GM23338 (cell line): ENCODE data around the gene FETUB. TPM values are rescaled to one million over a fixed set of nuclear protein-coding genes. Genes with fewer than 3 reads are reported as not detected.

Source experiments
- ATAC-seq: fragments of 200-7000 bp; cut with Tn5 transposase; 3 replicates; pipeline ENCODE4 v1.9.1; 2020
- DNase-seq: peaks from one replicate; pipeline ENCODE4 v3.0.0-alpha.2; 2015; ENCODE audit warnings: low spot score
- H2AFZ ChIP-seq: fragments of 200-600 bp; sonication (generic); 2 replicates; pipeline ENCODE4 v1.8.0; 2016; ENCODE audit warnings: antibody characterized with exemption, mild to moderate bottlenecking, moderate library complexity
- H3F3A ChIP-seq: fragments of 200-600 bp; sonication (generic); replicated peaks from 2 replicates; pipeline ENCODE4 v1.8.0; 2017; ENCODE audit warnings: antibody characterized with exemption, mixed run types, low read depth
- H3K27ac ChIP-seq: fragments of 200-600 bp; sonication (generic); 2 replicates; pipeline ENCODE4 v1.6.1; 2016; ENCODE audit warnings: low read depth
- H3K27me3 ChIP-seq: fragments of 200-600 bp; sonication (generic); 2 replicates; pipeline ENCODE4 v1.8.0; 2016; ENCODE audit warnings: mild to moderate bottlenecking, mixed run types, moderate library complexity; ENCODE audit not compliant: insufficient read depth
- H3K36me3 ChIP-seq: fragments of 200-600 bp; sonication (generic); 2 replicates; pipeline ENCODE4 v1.8.0; 2016; ENCODE audit warnings: mild to moderate bottlenecking; ENCODE audit not compliant: insufficient read depth
- H3K4me1 ChIP-seq: fragments of 200-600 bp; sonication (generic); 2 replicates; pipeline ENCODE4 v1.8.0; 2016; ENCODE audit warnings: mild to moderate bottlenecking, moderate library complexity; ENCODE audit not compliant: insufficient read depth
- H3K4me2 ChIP-seq: fragments of 200-600 bp; sonication (generic); 2 replicates; pipeline ENCODE4 v1.7.1; 2017; ENCODE audit warnings: mixed run types
- H3K4me3 ChIP-seq: fragments of 200-600 bp; sonication (generic); 2 replicates; pipeline ENCODE4 v1.6.1; 2016; ENCODE audit warnings: mixed run types
- H3K79me2 ChIP-seq: fragments of 200-600 bp; sonication (generic); replicated peaks from 2 replicates; pipeline ENCODE4 v1.8.0; 2017; ENCODE audit warnings: mild to moderate bottlenecking; ENCODE audit not compliant: insufficient read depth
- H3K9me2 ChIP-seq: fragments of 200-600 bp; sonication (generic); 2 replicates; pipeline ENCODE4 v1.8.0; 2017; ENCODE audit not compliant: insufficient read depth
- H4K20me1 ChIP-seq: fragments of 200-600 bp; sonication (generic); replicated peaks from 2 replicates; pipeline ENCODE4 v1.8.0; 2017; ENCODE audit warnings: mild to moderate bottlenecking; ENCODE audit not compliant: insufficient read depth
- H3K27ac Mint-ChIP-seq: 2 replicates; pipeline ENCODE4 v1.8.0; 2020; ENCODE audit warnings: inconsistent platforms, mild to moderate bottlenecking, moderate library complexity, mixed read lengths
- H3K27me3 Mint-ChIP-seq: 3 replicates; pipeline ENCODE4 v1.8.0; 2022; ENCODE audit warnings: low read depth, mild to moderate bottlenecking, moderate library complexity, mixed read lengths, inconsistent platforms; ENCODE audit not compliant: insufficient read depth, poor library complexity
- H3K36me3 Mint-ChIP-seq: 3 replicates; pipeline ENCODE4 v1.8.0; 2021; ENCODE audit warnings: low read depth, mild to moderate bottlenecking, inconsistent platforms, moderate library complexity, mixed read lengths
- H3K4me1 Mint-ChIP-seq: 3 replicates; pipeline ENCODE4 v1.8.0; 2020; ENCODE audit warnings: mild to moderate bottlenecking, inconsistent platforms, mixed read lengths
- H3K4me3 Mint-ChIP-seq: 3 replicates; pipeline ENCODE4 v1.8.0; 2021; ENCODE audit warnings: moderate library complexity, mild to moderate bottlenecking, inconsistent platforms, mixed read lengths
- H3K9me3 Mint-ChIP-seq: 3 replicates; pipeline ENCODE4 v1.8.0; 2020; ENCODE audit warnings: moderate library complexity, mild to moderate bottlenecking, inconsistent platforms, mixed read lengths
- CREB1 ChIP-seq: fragments of 250-450 bp; sonication (Bioruptor Pico); IDR thresholded peaks from 2 replicates; pipeline ENCODE4 v1.5.0; 2020; ENCODE audit warnings: low read depth, mild to moderate bottlenecking, moderate library complexity
- EZH2phosphoT487 ChIP-seq: fragments of 200-600 bp; sonication (generic); IDR thresholded peaks from one replicate; pipeline ENCODE4 v1.8.1; 2018; ENCODE audit warnings: antibody characterized with exemption; ENCODE audit not compliant: unreplicated experiment
- JUNB ChIP-seq: IDR thresholded peaks from one replicate; pipeline ENCODE4 v1.6.1; 2016; ENCODE audit warnings: antibody characterized with exemption; ENCODE audit not compliant: unreplicated experiment
- NANOG ChIP-seq: IDR thresholded peaks from 2 replicates; pipeline ENCODE4 v1.6.1; 2016; ENCODE audit warnings: antibody characterized with exemption, borderline replicate concordance
- STAT1 ChIP-seq: IDR thresholded peaks from one replicate; pipeline ENCODE4 v1.6.1; 2016; ENCODE audit warnings: antibody characterized with exemption; ENCODE audit not compliant: unreplicated experiment
- ZNF114 ChIP-seq: fragments of 250-450 bp; sonication (Bioruptor Pico); IDR thresholded peaks from 2 replicates; pipeline ENCODE4 v1.5.0; 2020; ENCODE audit warnings: mild to moderate bottlenecking, moderate library complexity
- ZNF331 ChIP-seq: fragments of 250-450 bp; sonication (Bioruptor Pico); IDR thresholded peaks from 2 replicates; pipeline ENCODE4 v1.5.0; 2020; ENCODE audit warnings: low read depth, mild to moderate bottlenecking, moderate library complexity
- polyA plus RNA-seq: library from polyadenylated mRNA; unstranded; fragments of >200 nt; fragmentation: Nextera tagmentation; extraction: Ambion mirVana; gene quantifications from 2 replicates; pipeline ENCODE4 v1.2.1, GENCODE V29; 2016
- total RNA-seq: library from RNA; depleted of rRNA; stranded (reverse); fragments of >200 nt; shearing (Covaris generic); gene quantifications from 2 replicates; pipeline ENCODE4 v1.2.3, GENCODE V29; 2014
- TF ChIP-seq, protein P1 (sequence below): IDR thresholded peaks from one replicate; pipeline ENCODE4 v1.6.1; 2018; ENCODE audit warnings: antibody characterized with exemption; ENCODE audit not compliant: unreplicated experiment
- TF ChIP-seq, protein P2 (sequence below): IDR thresholded peaks from 2 replicates; pipeline ENCODE4 v1.6.1; 2016; ENCODE audit warnings: antibody characterized with exemption
- TF ChIP-seq, protein P3 (sequence below), 2 experiments: fragments of 200-600 bp in 1 of 2; sonication (generic) in 1 of 2; conservative IDR thresholded peaks; 2 replicates each; pipeline versions ENCODE4 v1.5.1 to v1.6.1; 2016 to 2017; ENCODE audit warnings: antibody characterized with exemption in 2 of 2, low read depth in 2 of 2, mild to moderate bottlenecking in 2 of 2, moderate library complexity in 1 of 2

The FETUB gene
- total and polyA plus RNA-seq, 2 experiments from 2014 or later, result 0.26 TPM; not detected in 1

DNA sequence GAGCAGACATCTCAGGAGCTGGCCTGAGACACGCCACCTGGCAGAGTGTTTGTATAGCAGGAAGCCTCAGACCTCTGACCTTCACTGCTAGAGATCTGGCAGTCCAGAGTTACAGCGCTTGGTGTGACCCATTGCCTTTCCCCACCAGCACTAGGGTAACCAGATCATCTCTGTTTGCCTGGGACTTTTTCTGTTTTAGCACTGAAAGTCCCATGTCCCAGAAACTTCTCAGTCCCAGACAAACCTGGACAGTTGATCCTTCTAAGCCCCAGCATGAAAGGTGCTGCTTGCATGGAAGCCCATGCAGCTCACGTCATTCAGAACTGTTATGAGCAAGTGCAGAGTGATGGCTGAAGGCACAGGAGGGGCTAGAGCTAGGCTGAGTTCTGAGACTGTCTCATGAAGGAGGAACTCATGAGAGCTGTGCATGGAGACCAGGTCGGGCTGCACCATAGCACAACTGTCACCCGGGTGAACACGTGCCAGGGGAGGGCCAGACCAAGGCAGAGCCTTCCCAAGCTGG is 45.5 kb upstream of the FETUB start (continued):
- TF ChIP-seq, protein P1, sequence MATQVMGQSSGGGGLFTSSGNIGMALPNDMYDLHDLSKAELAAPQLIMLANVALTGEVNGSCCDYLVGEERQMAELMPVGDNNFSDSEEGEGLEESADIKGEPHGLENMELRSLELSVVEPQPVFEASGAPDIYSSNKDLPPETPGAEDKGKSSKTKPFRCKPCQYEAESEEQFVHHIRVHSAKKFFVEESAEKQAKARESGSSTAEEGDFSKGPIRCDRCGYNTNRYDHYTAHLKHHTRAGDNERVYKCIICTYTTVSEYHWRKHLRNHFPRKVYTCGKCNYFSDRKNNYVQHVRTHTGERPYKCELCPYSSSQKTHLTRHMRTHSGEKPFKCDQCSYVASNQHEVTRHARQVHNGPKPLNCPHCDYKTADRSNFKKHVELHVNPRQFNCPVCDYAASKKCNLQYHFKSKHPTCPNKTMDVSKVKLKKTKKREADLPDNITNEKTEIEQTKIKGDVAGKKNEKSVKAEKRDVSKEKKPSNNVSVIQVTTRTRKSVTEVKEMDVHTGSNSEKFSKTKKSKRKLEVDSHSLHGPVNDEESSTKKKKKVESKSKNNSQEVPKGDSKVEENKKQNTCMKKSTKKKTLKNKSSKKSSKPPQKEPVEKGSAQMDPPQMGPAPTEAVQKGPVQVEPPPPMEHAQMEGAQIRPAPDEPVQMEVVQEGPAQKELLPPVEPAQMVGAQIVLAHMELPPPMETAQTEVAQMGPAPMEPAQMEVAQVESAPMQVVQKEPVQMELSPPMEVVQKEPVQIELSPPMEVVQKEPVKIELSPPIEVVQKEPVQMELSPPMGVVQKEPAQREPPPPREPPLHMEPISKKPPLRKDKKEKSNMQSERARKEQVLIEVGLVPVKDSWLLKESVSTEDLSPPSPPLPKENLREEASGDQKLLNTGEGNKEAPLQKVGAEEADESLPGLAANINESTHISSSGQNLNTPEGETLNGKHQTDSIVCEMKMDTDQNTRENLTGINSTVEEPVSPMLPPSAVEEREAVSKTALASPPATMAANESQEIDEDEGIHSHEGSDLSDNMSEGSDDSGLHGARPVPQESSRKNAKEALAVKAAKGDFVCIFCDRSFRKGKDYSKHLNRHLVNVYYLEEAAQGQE, result no peak
- no peak for TF ChIP-seq ZNF114
- TF ChIP-seq STAT1, result no peak
- no peak for TF ChIP-seq NANOG
- no peak for TF ChIP-seq JUNB
- TF ChIP-seq CREB1, result no peak
- TF ChIP-seq, protein P2, sequence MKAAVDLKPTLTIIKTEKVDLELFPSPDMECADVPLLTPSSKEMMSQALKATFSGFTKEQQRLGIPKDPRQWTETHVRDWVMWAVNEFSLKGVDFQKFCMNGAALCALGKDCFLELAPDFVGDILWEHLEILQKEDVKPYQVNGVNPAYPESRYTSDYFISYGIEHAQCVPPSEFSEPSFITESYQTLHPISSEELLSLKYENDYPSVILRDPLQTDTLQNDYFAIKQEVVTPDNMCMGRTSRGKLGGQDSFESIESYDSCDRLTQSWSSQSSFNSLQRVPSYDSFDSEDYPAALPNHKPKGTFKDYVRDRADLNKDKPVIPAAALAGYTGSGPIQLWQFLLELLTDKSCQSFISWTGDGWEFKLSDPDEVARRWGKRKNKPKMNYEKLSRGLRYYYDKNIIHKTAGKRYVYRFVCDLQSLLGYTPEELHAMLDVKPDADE, result no peak

DNA sequence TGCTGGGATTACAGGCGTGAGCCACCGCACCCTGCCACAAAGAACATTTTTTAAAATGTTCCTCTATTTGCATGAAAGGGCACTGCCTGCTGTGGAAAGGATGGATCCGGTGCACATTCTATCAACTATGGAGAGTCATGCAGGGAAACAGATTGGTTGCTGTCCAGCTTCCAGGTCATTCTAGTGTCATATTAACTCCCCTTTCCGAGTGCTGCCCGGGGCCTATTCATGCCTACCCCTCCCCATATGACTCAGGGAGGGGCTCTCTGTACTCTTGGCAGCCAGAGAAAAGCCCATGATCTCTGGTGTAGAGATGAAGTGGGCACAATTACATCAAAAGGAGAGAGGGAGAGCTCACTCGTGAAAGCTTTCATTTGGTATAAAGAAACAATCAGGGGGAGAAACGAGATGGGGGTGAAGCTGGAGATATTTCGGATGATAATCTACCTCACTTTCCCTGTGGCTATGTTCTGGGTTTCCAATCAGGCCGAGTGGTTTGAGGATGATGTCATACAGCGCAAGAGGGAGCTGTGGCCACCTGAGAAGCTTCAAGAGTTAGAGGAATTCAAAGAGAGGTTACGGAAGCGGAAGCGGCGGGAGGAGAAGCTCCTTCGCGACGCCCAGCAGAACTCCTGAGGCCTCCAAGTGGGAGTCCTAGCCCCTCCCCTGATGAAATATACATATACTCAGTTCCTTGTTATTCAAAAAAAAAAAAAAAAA is 43.5 kb upstream of the FETUB start:
- Mint-ChIP-seq H3K9me3 (no peaks in the 10 kb centered on the region; the same call in 2 of the 3 replicates), H3K4me3 (no peak overlapping the region; the same call in 2 of the 3 replicates), H3K36me3 (no peaks in the 10 kb centered on the region), H3K4me1 (peaks cover 6% of the 10 kb centered on the region), H3K27me3 (peaks cover 3% of the 10 kb centered on the region), H3K27ac (no peak overlapping the region)
- Histone ChIP-seq H3K36me3 (no peaks in the 10 kb centered on the region), H3K4me2 (0 out of 2 replicates have a peak overlapping the region, but pooled peaks have one; percentile 24), H3K4me1 (no peaks in the 10 kb centered on the region), H2AFZ (peak overlapping the region; percentile 72), H4K20me1 (no peaks in the 10 kb centered on the region), H3K4me3 (no peak overlapping the region), H3K9me2 (no peaks in the 10 kb centered on the region), H3K27ac (no peak overlapping the region), H3K79me2 (no peaks in the 10 kb centered on the region), H3K27me3 (no peaks in the 10 kb centered on the region), H3F3A (no peaks in the 10 kb centered on the region)
- peak; percentile 73 for DNase-seq
- ATAC-seq, result peak; percentile 93
- TF ChIP-seq CREB1 (peak; percentile 57), ZNF331 (no peak), EZH2phosphoT487 (no peak)
- TF ChIP-seq, protein P3, sequence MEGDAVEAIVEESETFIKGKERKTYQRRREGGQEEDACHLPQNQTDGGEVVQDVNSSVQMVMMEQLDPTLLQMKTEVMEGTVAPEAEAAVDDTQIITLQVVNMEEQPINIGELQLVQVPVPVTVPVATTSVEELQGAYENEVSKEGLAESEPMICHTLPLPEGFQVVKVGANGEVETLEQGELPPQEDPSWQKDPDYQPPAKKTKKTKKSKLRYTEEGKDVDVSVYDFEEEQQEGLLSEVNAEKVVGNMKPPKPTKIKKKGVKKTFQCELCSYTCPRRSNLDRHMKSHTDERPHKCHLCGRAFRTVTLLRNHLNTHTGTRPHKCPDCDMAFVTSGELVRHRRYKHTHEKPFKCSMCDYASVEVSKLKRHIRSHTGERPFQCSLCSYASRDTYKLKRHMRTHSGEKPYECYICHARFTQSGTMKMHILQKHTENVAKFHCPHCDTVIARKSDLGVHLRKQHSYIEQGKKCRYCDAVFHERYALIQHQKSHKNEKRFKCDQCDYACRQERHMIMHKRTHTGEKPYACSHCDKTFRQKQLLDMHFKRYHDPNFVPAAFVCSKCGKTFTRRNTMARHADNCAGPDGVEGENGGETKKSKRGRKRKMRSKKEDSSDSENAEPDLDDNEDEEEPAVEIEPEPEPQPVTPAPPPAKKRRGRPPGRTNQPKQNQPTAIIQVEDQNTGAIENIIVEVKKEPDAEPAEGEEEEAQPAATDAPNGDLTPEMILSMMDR (conservative IDR thresholded peaks at IDR 0.05; ENCODE audit: low read depth in 2 of 2), result peak in 1 of 2 experiments; percentile 36; a peak in 2 of 4 replicates
